Measurements from ENCODE around the gene SLC7A14. TPM values are rescaled to one million over a fixed set of nuclear protein-coding genes. Genes with fewer than 3 reads are reported as not detected.

The SLC7A14 gene
- total RNA-seq, 1 donor: 6.1 TPM

GRCh38 chr3:170523248-170523647, 62.6 kb downstream of the SLC7A14 start:
- no peak overlapping the region for H3K4me3 ChIP-seq (ENCODE audit: low read depth, low read length)

GRCh38 chr3:170522201-170522600, 63.7 kb downstream of the SLC7A14 start:
- DNase-seq (ENCODE audit: low read depth): no peak
- H3K4me3 ChIP-seq (ENCODE audit: low read depth, low read length): no peak overlapping the region
- TF ChIP-seq CTCF (IDR thresholded peaks at IDR 0.05; ENCODE audit: insufficient read depth, low read length): no peak

More at GRCh38 chr3:170523248-170523647, 62.6 kb downstream of the SLC7A14 start:
- DNase-seq (ENCODE audit: low read depth): peak; percentile 43
- TF ChIP-seq CTCF (IDR thresholded peaks at IDR 0.05; ENCODE audit: insufficient read depth, low read length): no peak

GRCh38 chr3:170520996-170521395, 64.9 kb downstream of the SLC7A14 start:
- H3K4me3 ChIP-seq (ENCODE audit: low read depth, low read length): no peak overlapping the region
- DNase-seq (ENCODE audit: low read depth): peak; percentile 44
- no peak for TF ChIP-seq CTCF (IDR thresholded peaks at IDR 0.05; ENCODE audit: insufficient read depth, low read length)

GRCh38 chr3:170517242-170517945, 68.5 kb downstream of the SLC7A14 start:
- H3K4me3 ChIP-seq (ENCODE audit: low read depth, low read length): no peak overlapping the region
- no peak for TF ChIP-seq CTCF (IDR thresholded peaks at IDR 0.05; ENCODE audit: insufficient read depth, low read length)
- no peak for DNase-seq (ENCODE audit: low read depth)

GRCh38 chr3:170513642-170514041, 72.2 kb downstream of the SLC7A14 start:
- no peak overlapping the region for H3K4me3 ChIP-seq (ENCODE audit: low read depth, low read length)
- no peak for TF ChIP-seq CTCF (IDR thresholded peaks at IDR 0.05; ENCODE audit: insufficient read depth, low read length)
- no peak for DNase-seq (ENCODE audit: low read depth)

- TF ChIP-seq CTCF (IDR thresholded peaks at IDR 0.05; ENCODE audit: insufficient read depth, low read length): no peak
- no peak for DNase-seq (ENCODE audit: low read depth)
- no peak overlapping the region for H3K4me3 ChIP-seq (ENCODE audit: low read depth, low read length)
These were observed 74.5 kb downstream of the SLC7A14 start for GRCh38 chr3:170511371-170511770.

GRCh38 chr3:170508839-170509238, 77.0 kb downstream of the SLC7A14 start:
- DNase-seq (ENCODE audit: low read depth): no peak
- no peak for TF ChIP-seq CTCF (IDR thresholded peaks at IDR 0.05; ENCODE audit: insufficient read depth, low read length)
- no peak overlapping the region for H3K4me3 ChIP-seq (ENCODE audit: low read depth, low read length)
